ENCODE results near the gene KATNB1.

The KATNB1 gene

DNA sequence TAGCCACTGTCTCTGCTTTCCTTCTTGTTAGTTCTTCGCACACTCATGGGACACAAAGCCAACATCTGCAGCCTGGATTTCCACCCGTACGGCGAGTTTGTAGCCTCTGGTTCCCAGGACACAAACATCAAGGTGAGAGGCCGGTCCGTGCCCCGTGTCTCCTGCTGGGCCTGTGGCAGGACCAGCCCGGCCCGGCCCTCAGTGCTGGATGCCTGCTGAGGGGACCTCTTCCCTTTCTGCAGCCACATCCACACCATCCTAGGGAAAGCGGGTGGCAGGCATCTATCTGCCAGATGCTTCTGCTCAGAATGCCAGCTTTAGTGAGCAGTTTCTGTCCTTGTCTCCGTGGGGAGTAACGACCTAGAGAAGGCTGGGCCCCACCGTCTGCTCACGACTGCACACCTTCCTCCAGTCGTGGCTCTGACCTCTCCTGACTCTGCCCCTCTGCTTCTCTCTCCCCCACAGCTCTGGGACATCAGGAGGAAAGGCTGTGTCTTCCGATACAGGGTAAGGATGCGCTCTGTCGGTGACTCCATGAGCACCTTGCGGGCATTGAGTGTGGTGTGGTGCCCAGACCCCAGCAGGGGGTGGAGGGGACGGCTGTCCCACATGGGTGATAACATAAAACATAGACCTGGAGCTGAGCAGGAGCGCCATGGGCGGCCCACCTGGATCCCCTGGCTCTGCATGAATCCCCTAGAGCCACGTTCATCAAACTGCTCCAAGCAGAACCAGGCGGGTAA lies 15.4 kb downstream of the KATNB1 start:
- no peak overlapping the region for H3K9ac ChIP-seq (ENCODE audit: low read length)
- no peak overlapping the region for H3K4me3 ChIP-seq (ENCODE audit: low read length)
- H3K36me3 ChIP-seq (replicated peaks; ENCODE audit: insufficient read depth, low read length), result no peaks in the 10 kb centered on the region
- TF ChIP-seq, protein P1, sequence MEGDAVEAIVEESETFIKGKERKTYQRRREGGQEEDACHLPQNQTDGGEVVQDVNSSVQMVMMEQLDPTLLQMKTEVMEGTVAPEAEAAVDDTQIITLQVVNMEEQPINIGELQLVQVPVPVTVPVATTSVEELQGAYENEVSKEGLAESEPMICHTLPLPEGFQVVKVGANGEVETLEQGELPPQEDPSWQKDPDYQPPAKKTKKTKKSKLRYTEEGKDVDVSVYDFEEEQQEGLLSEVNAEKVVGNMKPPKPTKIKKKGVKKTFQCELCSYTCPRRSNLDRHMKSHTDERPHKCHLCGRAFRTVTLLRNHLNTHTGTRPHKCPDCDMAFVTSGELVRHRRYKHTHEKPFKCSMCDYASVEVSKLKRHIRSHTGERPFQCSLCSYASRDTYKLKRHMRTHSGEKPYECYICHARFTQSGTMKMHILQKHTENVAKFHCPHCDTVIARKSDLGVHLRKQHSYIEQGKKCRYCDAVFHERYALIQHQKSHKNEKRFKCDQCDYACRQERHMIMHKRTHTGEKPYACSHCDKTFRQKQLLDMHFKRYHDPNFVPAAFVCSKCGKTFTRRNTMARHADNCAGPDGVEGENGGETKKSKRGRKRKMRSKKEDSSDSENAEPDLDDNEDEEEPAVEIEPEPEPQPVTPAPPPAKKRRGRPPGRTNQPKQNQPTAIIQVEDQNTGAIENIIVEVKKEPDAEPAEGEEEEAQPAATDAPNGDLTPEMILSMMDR (IDR thresholded peaks at IDR 0.05; ENCODE audit: low read length), result no peak
- no peak for TF ChIP-seq EZH2 (optimal IDR thresholded peaks at IDR 0.05; ENCODE audit: low read depth, low read length)
- no peak for TF ChIP-seq EZH2phosphoT487 (IDR thresholded peaks at IDR 0.05; ENCODE audit: low read length)
- H3K9me3 ChIP-seq (replicated peaks; ENCODE audit: insufficient read depth, low read length), result no peaks in the 10 kb centered on the region
- DNase-seq, result no peak
- no peaks in the 10 kb centered on the region for H3K9me2 ChIP-seq (replicated peaks; ENCODE audit: insufficient read depth, low read length)
- H3K27me3 ChIP-seq (replicated peaks; ENCODE audit: insufficient read depth, low read length), result no peaks in the 10 kb centered on the region
- no peaks in the 10 kb centered on the region for H3F3A ChIP-seq (ENCODE audit: insufficient read depth, low read length)
- no peaks in the 10 kb centered on the region for H3K79me2 ChIP-seq (ENCODE audit: low read length)
- H3K4me2 ChIP-seq (ENCODE audit: low read depth, low read length), result no peak overlapping the region
- no peaks in the 10 kb centered on the region for H4K20me1 ChIP-seq (ENCODE audit: insufficient read depth, low read length)
- H3K27ac ChIP-seq (ENCODE audit: low read length), result no peak overlapping the region
- no peaks in the 10 kb centered on the region for H3K4me1 ChIP-seq (ENCODE audit: low read length)
- no peak overlapping the region for H2AFZ ChIP-seq (ENCODE audit: low read length)

DNA sequence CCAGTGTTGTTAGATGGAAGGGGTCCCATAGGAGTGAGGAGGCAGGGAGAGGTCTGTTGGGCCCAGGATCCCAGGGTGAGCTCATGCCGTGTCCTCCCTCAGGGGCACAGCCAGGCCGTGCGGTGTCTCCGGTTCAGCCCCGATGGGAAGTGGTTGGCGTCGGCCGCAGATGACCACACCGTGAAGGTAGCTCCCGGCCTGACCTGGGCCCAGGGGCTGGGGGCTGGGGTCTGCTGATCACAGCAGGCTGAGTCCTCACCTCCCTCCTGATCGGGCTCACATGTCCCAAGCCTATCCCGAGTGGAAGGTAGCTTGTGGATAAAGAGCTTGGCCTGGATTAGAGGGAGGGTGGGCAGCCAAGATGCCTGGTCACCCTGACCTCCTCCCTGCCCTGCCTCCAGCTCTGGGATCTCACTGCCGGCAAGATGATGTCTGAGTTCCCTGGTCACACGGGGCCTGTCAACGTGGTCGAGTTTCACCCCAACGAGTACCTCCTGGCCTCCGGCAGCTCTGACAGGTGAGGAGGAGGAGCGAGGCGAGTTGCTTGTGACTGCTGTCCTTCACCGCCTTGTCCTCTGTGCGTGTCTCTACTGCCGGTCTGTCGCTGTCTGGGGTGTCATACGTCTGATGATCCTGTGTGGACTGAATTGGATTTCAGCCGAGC lies 16.1 kb downstream of the KATNB1 start:
- DNase-seq, result no peak
- Histone ChIP-seq H3K9me3 (replicated peaks; ENCODE audit: insufficient read depth, low read length) (no peaks in the 10 kb centered on the region), H3K4me1 (ENCODE audit: low read length) (no peaks in the 10 kb centered on the region), H2AFZ (ENCODE audit: low read length) (no peak overlapping the region), H3K4me2 (ENCODE audit: low read depth, low read length) (no peak overlapping the region), H3K9me2 (replicated peaks; ENCODE audit: insufficient read depth, low read length) (no peaks in the 10 kb centered on the region), H3K9ac (ENCODE audit: low read length) (no peak overlapping the region), H3K27me3 (replicated peaks; ENCODE audit: insufficient read depth, low read length) (no peaks in the 10 kb centered on the region), H3K79me2 (ENCODE audit: low read length) (no peaks in the 10 kb centered on the region), H3K36me3 (replicated peaks; ENCODE audit: insufficient read depth, low read length) (no peaks in the 10 kb centered on the region), H3K27ac (ENCODE audit: low read length) (no peak overlapping the region), H3F3A (ENCODE audit: insufficient read depth, low read length) (no peaks in the 10 kb centered on the region), H4K20me1 (ENCODE audit: insufficient read depth, low read length) (no peaks in the 10 kb centered on the region), H3K4me3 (ENCODE audit: low read length) (no peak overlapping the region)
- TF ChIP-seq, protein P1 (IDR thresholded peaks at IDR 0.05; ENCODE audit: low read length), result no peak
- TF ChIP-seq EZH2 (optimal IDR thresholded peaks at IDR 0.05; ENCODE audit: low read depth, low read length) (no peak), EZH2phosphoT487 (IDR thresholded peaks at IDR 0.05; ENCODE audit: low read length) (no peak)

DNA sequence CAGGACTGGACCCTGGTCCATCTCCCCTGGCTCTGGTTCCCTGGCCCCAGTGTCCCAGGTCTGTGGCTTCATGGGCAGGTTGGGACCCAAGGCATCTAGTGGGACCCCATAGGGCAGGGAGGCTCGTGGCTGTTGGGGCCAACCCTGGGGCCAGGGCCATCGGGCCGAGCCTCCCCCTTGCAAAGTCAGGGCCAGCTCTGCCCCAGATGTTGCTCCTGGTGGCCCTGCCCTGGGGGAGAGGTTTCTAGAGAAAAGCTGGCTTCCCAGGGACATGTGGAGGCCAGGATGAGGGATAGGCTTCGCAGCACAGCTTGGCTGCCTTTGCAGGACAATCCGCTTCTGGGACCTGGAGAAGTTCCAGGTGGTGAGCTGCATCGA lies 16.6 kb downstream of the KATNB1 start:
- Histone ChIP-seq H3K9ac (ENCODE audit: low read length) (no peak overlapping the region), H3K4me2 (ENCODE audit: low read depth, low read length) (no peak overlapping the region), H3K36me3 (replicated peaks; ENCODE audit: insufficient read depth, low read length) (no peaks in the 10 kb centered on the region), H4K20me1 (ENCODE audit: insufficient read depth, low read length) (no peaks in the 10 kb centered on the region), H3K9me2 (replicated peaks; ENCODE audit: insufficient read depth, low read length) (no peaks in the 10 kb centered on the region), H3K79me2 (ENCODE audit: low read length) (no peaks in the 10 kb centered on the region), H3K27me3 (replicated peaks; ENCODE audit: insufficient read depth, low read length) (no peaks in the 10 kb centered on the region), H3K9me3 (replicated peaks; ENCODE audit: insufficient read depth, low read length) (no peaks in the 10 kb centered on the region), H2AFZ (ENCODE audit: low read length) (no peak overlapping the region), H3K27ac (ENCODE audit: low read length) (no peak overlapping the region), H3K4me1 (ENCODE audit: low read length) (no peaks in the 10 kb centered on the region), H3F3A (ENCODE audit: insufficient read depth, low read length) (no peaks in the 10 kb centered on the region), H3K4me3 (ENCODE audit: low read length) (no peak overlapping the region)
- no peak for TF ChIP-seq EZH2 (optimal IDR thresholded peaks at IDR 0.05; ENCODE audit: low read depth, low read length)
- TF ChIP-seq EZH2phosphoT487 (IDR thresholded peaks at IDR 0.05; ENCODE audit: low read length), result no peak
- TF ChIP-seq, protein P1 (IDR thresholded peaks at IDR 0.05; ENCODE audit: low read length), result no peak
- DNase-seq, result no peak

Data from MM.1S (cell line).